KOPT-K1 (cell line): Measurements from ENCODE around the gene LFNG.
"Not testable (repeated sequence)": the region's sequence is repeated elsewhere in the genome, so short reads cannot be mapped to it uniquely, and the experiment has no call there.

Experiments used
- H3K27ac ChIP-seq: fragments of 200-600 bp; sonication (generic); 2 replicates; pipeline ENCODE4 v1.5.1; 2016; ENCODE audit warnings: antibody characterized with exemption, mild to moderate bottlenecking, low read depth, low read length; ENCODE audit not compliant: poor library complexity, severe bottlenecking
- H3K36me3 ChIP-seq: fragments of 200-600 bp; sonication (generic); 2 replicates; pipeline ENCODE4 v1.5.1; 2017; ENCODE audit warnings: antibody characterized with exemption, mild to moderate bottlenecking, low read length, moderate library complexity; ENCODE audit not compliant: insufficient read depth
- H3K9me3 ChIP-seq: fragments of 200-600 bp; sonication (generic); 2 replicates; pipeline ENCODE4 v1.5.1; 2017; ENCODE audit warnings: antibody characterized with exemption, low read length, mild to moderate bottlenecking; ENCODE audit not compliant: insufficient read depth, poor library complexity, severe bottlenecking

The LFNG gene

DNA sequence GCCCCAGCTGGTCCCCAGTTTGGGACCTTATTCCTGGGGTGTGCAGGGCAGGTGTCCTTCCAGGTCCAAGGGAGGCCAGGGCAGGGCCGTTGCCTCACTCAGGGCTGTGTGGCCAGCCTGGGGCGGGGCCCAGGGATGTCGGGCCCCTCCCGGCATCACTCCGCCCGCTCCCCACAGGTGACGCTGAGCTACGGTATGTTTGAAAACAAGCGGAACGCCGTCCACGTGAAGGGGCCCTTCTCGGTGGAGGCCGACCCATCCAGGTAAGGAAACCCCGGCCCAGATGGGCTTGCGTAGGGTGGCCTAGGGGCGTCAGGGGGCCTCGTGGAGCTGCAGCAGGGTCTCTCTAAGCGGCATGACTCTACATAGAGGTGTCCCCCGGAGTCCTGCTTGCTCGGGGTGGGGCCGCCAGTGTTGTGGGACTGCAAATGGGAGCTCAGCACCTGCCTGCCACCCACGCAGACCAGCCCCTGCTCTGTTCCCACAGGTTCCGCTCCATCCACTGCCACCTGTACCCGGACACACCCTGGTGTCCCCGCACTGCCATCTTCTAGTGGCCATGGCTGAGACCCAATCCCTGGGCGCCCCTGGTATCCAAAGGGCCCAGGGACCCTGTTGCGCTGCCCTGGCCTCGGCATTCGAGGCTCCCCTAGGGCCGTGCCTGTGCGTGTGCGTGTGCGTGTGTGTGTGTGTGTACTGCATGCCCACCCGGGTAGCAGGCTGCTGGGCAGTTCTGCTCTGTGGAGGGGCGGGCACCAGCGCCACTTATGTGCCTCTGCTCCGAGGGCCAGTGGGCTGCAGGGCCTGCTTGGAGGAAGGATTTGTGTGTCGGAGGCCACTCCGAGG lies 7.3 kb downstream of the LFNG start:
- Histone ChIP-seq H3K36me3 (no peaks in the 10 kb centered on the region), H3K27ac (no peak overlapping the region), H3K9me3 (no peaks in the 10 kb centered on the region)

DNA sequence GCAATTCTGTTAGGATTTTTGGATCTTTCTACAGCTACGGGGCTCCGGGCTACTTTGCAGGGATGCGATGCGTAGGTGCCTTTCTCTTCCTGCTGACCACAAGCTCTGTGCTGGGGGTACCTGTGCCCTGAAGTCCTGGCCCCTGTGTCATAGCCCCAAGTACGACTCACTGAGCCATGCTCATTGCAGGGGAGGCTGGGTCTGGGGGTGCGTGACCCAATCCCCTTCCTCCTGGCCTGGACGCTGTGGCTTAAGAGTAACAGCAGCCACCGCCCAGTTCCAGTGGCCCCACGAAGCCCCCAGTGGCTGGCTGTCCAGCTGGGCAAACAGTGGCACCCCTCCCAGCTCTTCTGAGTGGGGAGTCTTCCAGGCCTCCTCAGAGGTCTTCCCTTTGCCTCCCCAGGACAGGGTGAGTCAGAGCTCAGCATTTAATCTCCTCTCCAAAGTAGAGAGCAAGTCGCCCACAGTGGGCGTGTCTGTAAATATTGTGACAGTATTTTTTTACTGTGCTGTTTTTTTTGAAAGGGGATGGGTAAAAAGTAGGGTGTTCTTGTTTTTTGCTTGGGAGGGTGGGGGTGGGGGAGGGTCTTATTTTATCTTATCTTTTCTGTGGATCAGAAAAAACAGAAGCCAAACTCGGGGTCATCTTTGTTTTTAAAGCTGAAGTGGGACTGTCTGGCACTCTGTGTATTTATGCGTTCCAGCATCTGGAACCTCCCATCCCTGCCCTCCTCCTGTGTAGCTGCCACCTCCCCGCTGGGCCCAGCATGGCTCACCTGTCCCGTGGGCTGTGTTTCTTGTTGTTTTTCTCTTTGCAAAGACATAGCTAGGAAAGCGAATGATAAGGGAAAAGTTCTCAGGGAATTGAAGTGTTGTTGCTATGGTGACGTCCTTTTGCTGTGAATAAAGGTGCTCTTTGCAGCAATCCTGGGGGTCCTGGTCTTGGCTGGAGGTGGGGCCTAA lies 8.2 kb downstream of the LFNG start:
- Histone ChIP-seq H3K27ac (no peak overlapping the region), H3K9me3 (no peaks in the 10 kb centered on the region), H3K36me3 (no peaks in the 10 kb centered on the region)

DNA sequence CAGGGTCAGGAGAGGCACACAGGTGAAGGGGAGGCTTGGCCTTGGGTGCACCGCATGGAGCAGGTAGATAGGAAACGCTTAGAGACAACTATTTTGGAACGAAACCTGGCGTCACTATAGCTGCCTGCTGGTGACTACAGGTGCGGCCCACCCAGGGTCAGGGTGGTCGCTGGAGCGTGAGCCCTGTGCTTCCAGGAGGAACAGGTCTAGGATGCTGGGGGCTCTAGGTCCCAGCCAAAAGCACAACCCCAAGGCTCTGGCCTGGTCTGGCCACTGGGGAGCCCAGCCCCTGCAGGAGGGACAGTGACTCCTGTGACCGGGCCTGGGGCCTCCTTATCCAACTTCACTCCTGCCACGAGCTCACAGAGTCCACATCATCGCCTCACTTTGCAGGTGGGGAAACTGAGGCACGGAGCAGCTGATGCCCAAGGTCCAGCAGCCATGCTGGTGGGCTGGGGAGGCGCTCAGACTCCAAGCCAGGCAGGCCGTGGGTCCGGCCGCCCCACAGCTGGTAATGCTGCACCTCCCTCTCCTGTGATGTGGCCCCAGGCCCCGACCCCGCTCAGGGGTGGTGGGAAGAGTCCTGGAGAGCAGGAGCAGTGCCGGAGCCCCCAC lies 9.0 kb downstream of the LFNG start:
- Histone ChIP-seq H3K27ac (peak overlapping the region; percentile 81), H3K9me3 (no peaks in the 10 kb centered on the region), H3K36me3 (no peaks in the 10 kb centered on the region)

DNA sequence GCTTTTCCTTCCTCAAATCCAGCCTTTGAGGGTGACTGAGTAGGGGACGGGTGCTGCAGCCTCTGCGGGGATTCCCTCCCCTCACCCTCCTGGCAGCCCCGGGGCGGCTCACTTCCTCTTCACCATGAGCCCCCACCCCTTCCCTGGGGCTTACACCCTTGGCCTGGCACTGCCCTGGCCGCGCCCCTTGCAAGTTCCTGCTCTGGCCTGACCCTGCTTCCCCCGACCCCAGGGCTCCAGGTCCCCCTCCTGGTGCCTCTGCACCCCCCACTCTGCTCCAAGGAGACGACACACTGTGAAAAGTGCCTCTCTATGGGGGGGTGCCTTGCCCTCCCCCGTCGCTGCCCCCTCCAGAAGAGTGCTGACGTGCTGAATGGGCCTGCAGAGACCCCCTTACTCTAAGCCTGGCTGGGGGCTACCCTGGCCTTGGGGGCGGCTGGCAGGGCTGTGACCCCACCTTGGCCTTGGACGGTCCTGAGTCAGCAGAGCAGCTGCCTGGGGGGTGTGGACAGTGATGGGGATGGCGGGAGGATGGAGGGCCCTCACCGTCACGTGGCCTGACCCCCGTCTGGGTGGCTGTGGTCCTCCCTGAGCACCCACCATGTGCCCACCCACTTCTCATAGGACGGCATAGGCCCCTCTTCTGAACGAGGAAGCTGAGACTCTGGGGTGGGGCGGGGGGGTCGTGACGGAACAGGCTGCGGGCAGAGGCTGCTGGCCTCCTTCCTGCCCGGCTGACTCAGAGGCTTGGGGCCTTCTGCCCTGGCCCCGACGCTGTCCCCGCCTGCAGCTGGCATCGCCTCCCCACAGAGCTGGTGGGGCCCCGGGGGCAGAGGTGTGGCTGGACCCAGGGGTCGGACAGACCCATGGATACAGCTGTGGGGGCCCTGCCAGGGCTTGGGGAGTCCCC lies 9.8 kb downstream of the LFNG start:
- Histone ChIP-seq H3K9me3 (no peaks in the 10 kb centered on the region), H3K36me3 (no peaks in the 10 kb centered on the region), H3K27ac (peak overlapping the region; percentile 81)

DNA sequence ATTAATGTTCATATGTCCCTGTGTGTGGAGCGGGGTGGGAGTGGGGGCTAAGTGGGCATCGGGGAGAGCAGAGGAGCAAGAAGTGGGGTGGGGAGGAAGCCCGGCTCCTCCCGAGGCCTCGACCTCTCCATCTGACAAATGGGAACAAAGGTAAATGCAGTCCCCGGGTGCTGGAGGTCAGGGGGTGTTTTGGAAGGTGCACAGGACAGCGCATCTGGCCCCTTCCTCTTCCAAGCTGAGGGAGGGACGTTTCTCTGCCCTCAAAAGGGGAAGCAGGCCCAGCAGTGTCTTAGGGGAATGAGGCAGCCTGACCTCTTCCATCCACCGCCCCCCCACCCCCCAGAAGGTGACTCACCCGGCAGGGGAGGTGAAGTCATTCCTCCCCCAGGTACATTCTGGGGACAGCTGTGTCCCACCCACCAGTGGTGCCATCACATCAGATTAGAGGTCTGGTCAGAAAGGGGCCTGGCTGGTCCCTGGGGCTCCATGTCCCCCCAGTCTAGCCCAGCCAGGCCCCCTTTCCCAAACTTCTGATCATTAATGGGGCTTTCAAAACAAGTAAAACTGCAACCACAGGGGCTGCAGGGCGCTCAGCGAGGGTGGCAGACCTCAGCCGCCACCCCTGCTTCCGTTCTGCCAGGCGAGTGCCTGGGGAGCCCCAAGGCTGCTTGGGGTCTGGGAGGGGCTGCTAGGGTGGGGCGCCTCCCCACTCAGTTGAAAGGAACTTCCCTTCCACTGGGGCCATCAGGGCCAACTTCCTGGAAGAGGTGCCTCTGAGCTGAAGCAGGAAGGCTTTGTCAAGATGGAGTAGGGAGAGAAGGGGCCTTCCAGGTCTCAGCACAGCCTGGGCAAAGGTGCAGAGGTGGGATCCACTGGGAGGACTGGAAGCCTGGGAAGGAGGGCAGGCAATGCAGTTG lies 10.8 kb downstream of the LFNG start:
- Histone ChIP-seq H3K36me3 (no peaks in the 10 kb centered on the region), H3K27ac (peak overlapping the region; percentile 81)

DNA sequence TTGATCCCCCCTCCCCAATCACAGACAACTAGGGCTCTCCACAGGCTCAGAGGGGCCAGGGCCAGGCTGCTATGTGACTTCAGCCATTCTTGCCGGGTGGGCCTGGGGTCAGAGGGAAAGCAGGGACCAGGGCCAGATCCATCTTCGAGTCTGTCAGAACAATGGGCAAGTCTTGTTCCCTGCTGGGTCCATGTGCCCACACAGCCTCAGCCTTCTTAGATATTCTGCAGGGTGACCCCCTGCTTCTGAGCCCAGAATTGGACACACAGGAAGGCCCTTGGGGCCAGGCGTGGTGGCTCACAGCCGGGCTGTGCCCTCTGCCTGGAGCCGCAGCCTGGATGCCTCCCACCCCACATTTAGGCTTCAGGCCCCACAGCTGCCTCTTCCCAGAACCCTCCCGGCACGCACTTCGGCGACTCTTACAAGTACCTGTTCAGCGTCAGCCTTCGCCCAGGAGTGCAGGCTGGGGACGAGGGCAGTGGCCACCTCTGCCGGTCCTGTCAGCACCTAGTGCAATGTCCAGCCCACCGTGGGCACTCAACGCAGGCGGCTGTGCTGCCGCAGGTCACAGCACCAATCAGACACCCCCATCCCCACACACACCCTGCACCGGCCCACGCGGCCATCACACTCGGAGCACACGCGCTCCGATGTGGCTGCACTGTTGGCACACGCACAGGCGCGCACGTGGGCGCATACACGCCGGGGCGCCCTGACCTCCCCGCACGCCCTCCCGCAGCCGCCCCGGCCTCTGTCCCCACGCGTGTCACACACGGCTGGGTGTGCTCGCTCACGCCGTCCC lies 11.6 kb downstream of the LFNG start:
- H3K9me3 ChIP-seq, H3K36me3 ChIP-seq: not testable (repeated sequence)
- H3K27ac ChIP-seq = peak overlapping the region; percentile 81

More for the DNA sequence above, 10.8 kb downstream of the LFNG start:
- H3K9me3 ChIP-seq = no peaks in the 10 kb centered on the region

DNA sequence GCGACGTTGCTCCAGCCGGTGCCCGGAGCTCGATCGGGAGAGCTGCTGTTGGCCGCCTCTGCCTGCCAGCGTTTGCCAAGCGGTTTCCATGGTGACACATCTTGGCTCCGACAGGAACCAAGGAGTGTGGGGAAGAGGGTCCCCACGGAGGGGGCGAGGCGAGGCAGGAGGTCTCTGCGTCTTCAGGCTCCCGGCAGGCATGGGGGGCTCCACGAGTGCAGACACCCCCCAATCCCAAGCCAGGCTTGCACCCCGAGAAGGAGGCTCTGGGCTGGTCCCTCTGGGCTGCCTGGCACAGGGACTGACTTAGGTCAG lies 12.2 kb downstream of the LFNG start:
- not testable (repeated sequence) for H3K9me3 ChIP-seq, H3K27ac ChIP-seq, H3K36me3 ChIP-seq

DNA sequence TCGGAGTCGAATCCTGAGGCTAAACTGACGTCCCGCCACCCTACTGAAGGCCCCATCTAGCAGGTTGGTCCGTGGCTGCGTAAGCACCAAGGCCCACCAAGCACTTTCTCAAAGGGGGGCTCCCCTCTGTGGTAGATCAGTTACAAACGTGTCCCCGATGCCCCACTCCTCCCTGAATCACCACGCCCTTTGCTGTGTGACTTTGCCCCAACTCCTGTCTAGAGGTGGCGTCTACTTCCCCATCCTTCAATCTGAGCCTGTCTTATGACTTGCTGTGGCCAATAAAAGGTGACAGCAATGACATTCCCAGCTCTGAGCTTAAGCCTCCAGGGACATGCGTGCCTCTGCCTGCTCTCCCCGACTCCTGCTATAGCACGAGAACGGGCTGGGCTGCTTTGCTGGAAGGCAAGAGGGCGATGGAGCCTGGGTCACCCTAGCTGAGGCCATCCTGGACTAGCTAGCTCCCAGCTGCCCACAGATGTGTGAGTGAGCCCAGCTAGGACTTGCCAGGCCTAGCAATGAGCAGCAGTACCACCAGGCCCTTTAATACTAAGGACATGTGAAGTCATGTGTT lies 12.7 kb downstream of the LFNG start:
- not testable (repeated sequence) for H3K9me3 ChIP-seq, H3K27ac ChIP-seq, H3K36me3 ChIP-seq

DNA sequence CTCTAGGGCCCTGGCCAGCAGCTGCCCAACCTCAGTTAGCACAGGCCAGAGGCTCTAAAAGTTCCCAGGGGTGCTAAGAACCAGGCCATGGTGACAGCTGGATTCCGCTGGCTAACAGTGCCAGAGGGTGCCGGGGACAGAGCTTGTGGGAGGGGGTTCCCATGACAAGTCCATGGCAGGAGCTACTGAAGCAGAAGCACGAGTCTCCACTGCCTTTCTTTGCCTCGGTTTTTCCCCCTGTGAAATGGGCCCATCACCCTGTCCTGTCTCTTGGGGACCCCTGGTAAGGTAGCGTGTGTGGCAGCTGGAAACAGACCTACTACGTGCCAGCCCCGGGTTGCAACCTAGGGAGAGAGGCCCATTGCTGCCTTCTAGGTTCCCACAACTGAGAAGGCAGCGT lies 13.2 kb downstream of the LFNG start:
- not testable (repeated sequence) for H3K9me3 ChIP-seq, H3K27ac ChIP-seq, H3K36me3 ChIP-seq

DNA sequence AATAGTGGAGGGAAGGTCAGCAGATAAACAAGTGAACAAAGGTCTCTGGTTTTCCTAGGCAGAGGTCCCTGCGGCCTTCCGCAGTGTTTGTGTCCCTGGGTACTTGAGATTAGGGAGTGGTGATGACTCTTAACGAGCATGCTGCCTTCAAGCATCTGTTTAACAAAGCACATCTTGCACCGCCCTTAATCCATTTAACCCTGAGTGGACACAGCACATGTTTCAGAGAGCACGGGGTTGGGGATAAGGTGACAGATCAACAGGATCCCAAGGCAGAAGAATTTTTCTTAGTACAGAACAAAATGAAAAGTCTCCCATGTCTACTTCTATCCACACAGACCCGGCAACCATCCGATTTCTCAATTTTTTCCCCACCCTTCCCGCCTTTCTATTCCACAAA lies 14.0 kb downstream of the LFNG start:
- H3K27ac ChIP-seq, H3K9me3 ChIP-seq: not testable (repeated sequence)
- peaks cover 11% of the 10 kb centered on the region for H3K36me3 ChIP-seq

DNA sequence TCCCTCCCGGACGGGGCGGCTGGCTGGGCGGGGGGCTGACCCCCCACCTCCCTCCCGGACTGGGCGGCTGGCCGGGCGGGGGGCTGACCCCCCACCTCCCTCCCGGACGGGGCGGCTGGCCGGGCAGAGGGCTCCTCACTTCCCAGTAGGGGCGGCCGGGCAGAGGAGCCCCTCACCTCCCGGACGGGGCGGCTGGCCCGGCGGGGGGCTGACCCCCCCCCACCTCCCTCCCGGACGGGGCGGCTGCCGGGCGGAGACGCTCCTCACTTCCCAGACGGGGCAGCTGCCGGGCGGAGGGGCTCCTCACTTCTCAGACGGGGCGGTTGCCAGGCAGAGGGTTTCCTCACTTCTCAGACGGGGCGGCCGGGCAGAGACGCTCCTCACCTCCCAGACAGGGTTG lies 14.6 kb downstream of the LFNG start:
- not testable (repeated sequence) for H3K27ac ChIP-seq, H3K9me3 ChIP-seq
- H3K36me3 ChIP-seq = peaks cover 18% of the 10 kb centered on the region

DNA sequence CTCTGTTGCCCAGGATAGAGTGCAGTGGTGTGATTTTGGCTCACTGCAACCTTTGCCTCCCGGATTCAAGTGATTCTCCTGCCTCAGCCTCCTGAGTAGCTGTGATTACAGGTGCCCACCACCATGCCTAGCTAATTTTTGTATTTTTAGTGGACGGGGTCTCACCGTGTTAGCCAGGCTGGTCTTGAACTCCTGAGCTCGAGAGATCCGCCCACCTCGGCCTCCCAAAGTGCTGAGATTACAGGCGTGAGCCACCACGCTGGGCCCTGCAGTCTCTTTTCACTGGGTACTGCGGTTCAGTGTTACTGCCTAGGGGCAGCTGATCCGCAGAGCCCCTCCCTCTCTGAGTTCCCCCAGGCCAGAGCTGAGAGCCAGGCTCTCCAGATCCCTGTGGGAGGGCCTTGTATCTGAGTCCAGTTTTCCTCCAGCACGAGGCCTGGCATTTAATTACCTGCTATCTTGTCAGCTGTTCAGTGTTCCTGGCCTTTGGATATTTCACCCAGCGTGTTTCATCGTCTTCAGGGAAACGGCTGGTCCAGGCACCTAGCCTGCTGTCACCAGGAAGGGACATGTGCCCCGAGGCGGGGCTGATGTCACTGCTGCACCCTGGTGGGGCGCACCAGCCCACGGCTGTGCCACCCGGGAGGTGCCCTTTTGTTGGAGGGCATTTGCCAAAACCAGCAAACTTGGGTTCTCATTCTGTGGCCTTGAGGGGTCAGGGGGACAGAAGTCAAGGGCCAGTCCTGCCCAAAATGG lies 16.5 kb downstream of the LFNG start:
- H3K36me3 ChIP-seq = peaks cover 34% of the 10 kb centered on the region
- not testable (repeated sequence) for H3K27ac ChIP-seq, H3K9me3 ChIP-seq
